Measurements from ENCODE around the gene SLC5A10. TPM values are rescaled to one million over a fixed set of nuclear protein-coding genes. Genes with fewer than 3 reads are reported as not detected.
"Not testable (repeated sequence)": the region's sequence is repeated elsewhere in the genome, so short reads cannot be mapped to it uniquely, and the experiment has no call there.

Gene SLC5A10
- total RNA-seq, 4 donors from 2014 or later = not detected

GRCh38 chr17:18950944-18951905, 740 bp upstream of the SLC5A10 start:
- Histone ChIP-seq H3K4me3 (no peak overlapping the region), H3K36me3 (no peaks in the 10 kb centered on the region), H3K4me1 (no peaks in the 10 kb centered on the region), H3K27me3 (no peaks in the 10 kb centered on the region), H3K9me3 (no peaks in the 10 kb centered on the region), H3K27ac (no peak overlapping the region)
- in situ Hi-C loops (cut with MboI; ENCODE audit: low pct_ligation_motif_present in 1 of 4, low pct_unique_long_range_greater_than_20kb in 1 of 4, low sequenced_read_pairs in 3 of 4) (no loop called here), intact Hi-C loops (cut with DNase I; ENCODE audit: low total_unique reads) (no loop called here)
- no peak for TF ChIP-seq POLR2A (IDR thresholded peaks at IDR 0.05)
- TF ChIP-seq POLR2AphosphoS5 (IDR thresholded peaks at IDR 0.05) = no peak
- no peak for TF ChIP-seq EP300 (IDR thresholded peaks at IDR 0.05; ENCODE audit: low read depth)
- TF ChIP-seq CTCF (IDR thresholded peaks at IDR 0.05) = no peak
- 80% methylated on average over 30 of the region's 34 CpGs; no CpG with 5 or more reads in 1 of the 2 donors for WGBS, 2 donors (ENCODE audit: low coverage in 1 of 2)
- DNase-seq = no peak

- DNase-seq = no peak
- no peaks in the 10 kb centered on the region for H3K27me3 ChIP-seq
- no peak for TF ChIP-seq EP300 (IDR thresholded peaks at IDR 0.05; ENCODE audit: low read depth)
- TF ChIP-seq POLR2A (IDR thresholded peaks at IDR 0.05) = no peak
- no peak for TF ChIP-seq CTCF (IDR thresholded peaks at IDR 0.05)
- TF ChIP-seq POLR2AphosphoS5 (IDR thresholded peaks at IDR 0.05) = no peak
- no peaks in the 10 kb centered on the region for H3K36me3 ChIP-seq
- intact Hi-C loops (cut with DNase I; ENCODE audit: low total_unique reads) (no loop called here), in situ Hi-C loops (cut with MboI; ENCODE audit: low pct_ligation_motif_present in 1 of 4, low pct_unique_long_range_greater_than_20kb in 1 of 4, low sequenced_read_pairs in 3 of 4) (no loop called here)
- H3K27ac ChIP-seq = no peak overlapping the region
- 89 to 100% methylated on average over 1 to 14 of the region's 14 CpGs for WGBS, 2 donors (ENCODE audit: low coverage in 1 of 2)
- no peaks in the 10 kb centered on the region for H3K4me1 ChIP-seq
- H3K9me3 ChIP-seq = no peaks in the 10 kb centered on the region
- no peak overlapping the region for H3K4me3 ChIP-seq
These were observed 1.3 kb downstream of the SLC5A10 start for GRCh38 chr17:18953231-18953728.

GRCh38 chr17:18954321-18954720, 2.4 kb downstream of the SLC5A10 start:
- Histone ChIP-seq H3K27me3 (no peaks in the 10 kb centered on the region), H3K36me3 (no peaks in the 10 kb centered on the region), H3K9me3 (no peaks in the 10 kb centered on the region), H3K4me3 (no peak overlapping the region), H3K27ac (no peak overlapping the region), H3K4me1 (no peaks in the 10 kb centered on the region)
- no peak for TF ChIP-seq EP300 (IDR thresholded peaks at IDR 0.05; ENCODE audit: low read depth)
- TF ChIP-seq POLR2AphosphoS5 (IDR thresholded peaks at IDR 0.05) = no peak
- no peak for TF ChIP-seq CTCF (IDR thresholded peaks at IDR 0.05)
- TF ChIP-seq POLR2A (IDR thresholded peaks at IDR 0.05) = no peak
- intact Hi-C loops (cut with DNase I; ENCODE audit: low total_unique reads) = no loop called here
- no peak for DNase-seq
- in situ Hi-C loops (cut with MboI; ENCODE audit: low pct_ligation_motif_present in 1 of 4, low pct_unique_long_range_greater_than_20kb in 1 of 4, low sequenced_read_pairs in 3 of 4) = no loop called here
- 98% methylated on average over 3 of the region's 3 CpGs; no CpG with 5 or more reads in 1 of the 2 donors for WGBS, 2 donors (ENCODE audit: low coverage in 1 of 2)

GRCh38 chr17:18955009-18955408, 3.0 kb downstream of the SLC5A10 start:
- no peak for DNase-seq
- Histone ChIP-seq H3K9me3 (no peaks in the 10 kb centered on the region), H3K27me3 (no peaks in the 10 kb centered on the region), H3K4me3 (no peak overlapping the region), H3K36me3 (no peaks in the 10 kb centered on the region), H3K4me1 (no peaks in the 10 kb centered on the region), H3K27ac (no peak overlapping the region)
- TF ChIP-seq POLR2AphosphoS5 (IDR thresholded peaks at IDR 0.05) (no peak), EP300 (IDR thresholded peaks at IDR 0.05; ENCODE audit: low read depth) (no peak), CTCF (IDR thresholded peaks at IDR 0.05) (no peak), POLR2A (IDR thresholded peaks at IDR 0.05) (no peak)
- 88 to 100% methylated on average over 2 to 6 of the region's 6 CpGs for WGBS, 2 donors (ENCODE audit: low coverage in 1 of 2)
- in situ Hi-C loops (cut with MboI; ENCODE audit: low pct_ligation_motif_present in 1 of 4, low pct_unique_long_range_greater_than_20kb in 1 of 4, low sequenced_read_pairs in 3 of 4) (no loop called here), intact Hi-C loops (cut with DNase I; ENCODE audit: low total_unique reads) (no loop called here)

GRCh38 chr17:18956021-18956420, 4.1 kb downstream of the SLC5A10 start:
- in situ Hi-C loops (cut with MboI; ENCODE audit: low pct_ligation_motif_present in 1 of 4, low pct_unique_long_range_greater_than_20kb in 1 of 4, low sequenced_read_pairs in 3 of 4); H3K27ac ChIP-seq; H3K9me3 ChIP-seq; H3K4me3 ChIP-seq; H3K36me3 ChIP-seq; intact Hi-C loops (cut with DNase I; ENCODE audit: low total_unique reads); H3K27me3 ChIP-seq; DNase-seq; H3K4me1 ChIP-seq: not testable (repeated sequence)
- WGBS, 2 donors (ENCODE audit: low coverage in 1 of 2) = 93 to 94% methylated on average over 6 of the region's 6 CpGs

Data from transverse colon (tissue), 4 donors.